Omental fat pad (tissue), 4 donors: ENCODE measurements around the gene DNAJC16. TPM values are rescaled to one million over a fixed set of nuclear protein-coding genes. Genes with fewer than 3 reads are reported as not detected.

ENCODE experiments used
- ATAC-seq: fragments of 150-250 bp; one replicate; pipeline ENCODE4 v1.9.1; 2016; ENCODE audit warnings: mild to moderate bottlenecking, moderate library complexity; ENCODE audit not compliant: low FRiP score
- DNase-seq: peaks from one replicate; pipeline ENCODE4 v3.0.0-alpha.2; 2019; ENCODE audit warnings: low spot score
- CTCF ChIP-seq, 3 donors: fragments of 450-650 bp; IDR thresholded peaks; one replicate each; pipeline ENCODE4 v1.5.1; 2016 to 2017; ENCODE audit warnings: antibody characterized with exemption in 3 of 3, mild to moderate bottlenecking in 3 of 3, moderate library complexity in 2 of 3
- total RNA-seq, 4 donors: library from RNA; depleted of rRNA; stranded (reverse); fragments of >200 nt; gene quantifications; one replicate each; pipeline ENCODE4 v1.1.0, GENCODE V29; 2016

Gene DNAJC16
- total RNA-seq, 4 donors from 2014 or later: 13.2 to 19.7 (median 15.1) TPM

GRCh38 chr1:15500184-15501178 is 26.2 kb upstream of the DNAJC16 start:
- TF ChIP-seq CTCF (IDR thresholded peaks at IDR 0.05): no peak
- DNase-seq: no peak

GRCh38 chr1:15501208-15502032 is 25.2 kb upstream of the DNAJC16 start:
- no peak for TF ChIP-seq CTCF (IDR thresholded peaks at IDR 0.05)
- DNase-seq (peak; percentile 40), ATAC-seq (no peak)

More at GRCh38 chr1:15500184-15501178, 26.2 kb upstream of the DNAJC16 start:
- ATAC-seq: no peak

GRCh38 chr1:15504436-15504835 is 22.2 kb upstream of the DNAJC16 start:
- no peak for TF ChIP-seq CTCF (IDR thresholded peaks at IDR 0.05)
- DNase-seq (no peak), ATAC-seq (no peak)

DNA sequence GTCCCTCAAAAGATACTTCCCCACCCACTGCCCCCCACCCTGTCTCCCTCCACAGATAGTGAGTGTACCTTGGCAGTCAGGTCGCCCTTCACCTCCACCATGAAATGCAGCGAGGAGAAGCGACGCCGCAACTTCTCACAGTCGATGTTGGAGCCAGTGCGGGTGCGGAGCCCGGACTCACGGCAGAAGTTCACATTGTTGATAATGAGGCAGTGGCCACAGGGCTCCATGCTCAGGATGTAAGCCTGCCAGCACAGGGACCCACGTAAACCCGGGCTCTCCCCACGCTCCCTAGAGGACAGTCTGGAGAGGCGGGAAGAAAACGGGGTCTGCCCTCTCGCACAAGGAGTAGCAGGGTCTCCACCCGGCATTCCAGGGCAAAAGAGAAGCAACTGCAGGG is 19.8 kb upstream of the DNAJC16 start:
- TF ChIP-seq CTCF (IDR thresholded peaks at IDR 0.05): no peak
- ATAC-seq (no peak), DNase-seq (no peak)

GRCh38 chr1:15507278-15507677 is 19.4 kb upstream of the DNAJC16 start:
- DNase-seq: no peak
- ATAC-seq: no peak
- no peak for TF ChIP-seq CTCF (IDR thresholded peaks at IDR 0.05)

GRCh38 chr1:15508700-15509487 is 17.8 kb upstream of the DNAJC16 start:
- no peak for TF ChIP-seq CTCF (IDR thresholded peaks at IDR 0.05)
- ATAC-seq: no peak
- DNase-seq: no peak
